Measurements from ENCODE around the gene PHYKPL. TPM values are rescaled to one million over a fixed set of nuclear protein-coding genes. Genes with fewer than 3 reads are reported as not detected.
"Not testable (repeated sequence)": the region's sequence is repeated elsewhere in the genome, so short reads cannot be mapped to it uniquely, and the experiment has no call there.

PHYKPL gene
- total RNA-seq, 4 donors from 2014 or later = 29.3 to 45.7 (median 31.8) TPM

GRCh38 chr5:178232920-178233429, 373 bp upstream of the PHYKPL start:
- 63 to 69% methylated on average over 10 to 11 of the region's 11 CpGs for WGBS, 2 donors

GRCh38 chr5:178231539-178232123, 971 bp downstream of the PHYKPL start:
- no peak for DNase-seq (ENCODE audit: low spot score in 2 of 2)
- H3K4me3 ChIP-seq (ENCODE audit: low read depth, poor library complexity, severe bottlenecking) = peak overlapping the region; percentile 91
- intact Hi-C loops (cut with DNase I; ENCODE audit: low total_unique reads) = no loop called here
- TF ChIP-seq CTCF (IDR thresholded peaks at IDR 0.05) (no peak), POLR2A (IDR thresholded peaks at IDR 0.05) (no peak)
- 20 to 28% methylated on average over 16 to 21 of the region's 21 CpGs for WGBS, 2 donors

More at GRCh38 chr5:178232920-178233429, 373 bp upstream of the PHYKPL start:
- TF ChIP-seq POLR2A (IDR thresholded peaks at IDR 0.05) = no peak
- DNase-seq (ENCODE audit: low spot score in 2 of 2) = no peak
- no peak overlapping the region for H3K4me3 ChIP-seq (ENCODE audit: low read depth, poor library complexity, severe bottlenecking)
- intact Hi-C loops (cut with DNase I; ENCODE audit: low total_unique reads) = no loop called here

GRCh38 chr5:178230879-178231538, 1.6 kb downstream of the PHYKPL start:
- no peak overlapping the region for H3K4me3 ChIP-seq (ENCODE audit: low read depth, poor library complexity, severe bottlenecking)
- 66 to 71% methylated on average over 9 of the region's 9 CpGs for WGBS, 2 donors
- DNase-seq (ENCODE audit: low spot score in 2 of 2) = no peak
- TF ChIP-seq POLR2A (IDR thresholded peaks at IDR 0.05) = no peak
- TF ChIP-seq CTCF (IDR thresholded peaks at IDR 0.05) = no peak
- intact Hi-C loops (cut with DNase I; ENCODE audit: low total_unique reads) = no loop called here

- no peak overlapping the region for H3K4me3 ChIP-seq (ENCODE audit: low read depth, poor library complexity, severe bottlenecking)
- intact Hi-C loops (cut with DNase I; ENCODE audit: low total_unique reads) = no loop called here
- no peak for DNase-seq (ENCODE audit: low spot score in 2 of 2)
- no peak for TF ChIP-seq POLR2A (IDR thresholded peaks at IDR 0.05)
- TF ChIP-seq CTCF (IDR thresholded peaks at IDR 0.05) = no peak
- 93 to 97% methylated on average over 10 of the region's 10 CpGs for WGBS, 2 donors
Observed at GRCh38 chr5:178229861-178230260, 2.7 kb downstream of the PHYKPL start.

- DNase-seq (ENCODE audit: low spot score in 2 of 2); H3K4me3 ChIP-seq (ENCODE audit: low read depth, poor library complexity, severe bottlenecking); intact Hi-C loops (cut with DNase I; ENCODE audit: low total_unique reads): not testable (repeated sequence)
- WGBS, 2 donors = 97 to 98% methylated on average over 13 of the region's 13 CpGs
Observed at GRCh38 chr5:178229111-178229510, 3.5 kb downstream of the PHYKPL start.

GRCh38 chr5:178228609-178229008, 4.0 kb downstream of the PHYKPL start:
- no peak overlapping the region for H3K4me3 ChIP-seq (ENCODE audit: low read depth, poor library complexity, severe bottlenecking)

More at GRCh38 chr5:178228609-178229008, 4.0 kb downstream of the PHYKPL start:
- TF ChIP-seq CTCF (IDR thresholded peaks at IDR 0.05) (no peak), POLR2A (IDR thresholded peaks at IDR 0.05) (no peak)
- WGBS, 2 donors = 95% methylated on average over 11 of the region's 11 CpGs
- intact Hi-C loops (cut with DNase I; ENCODE audit: low total_unique reads) = no loop called here
- no peak for DNase-seq (ENCODE audit: low spot score in 2 of 2)
